ENCODE results near the gene HLX.
A peak's percentile ranks its signal among the peaks of the same experiment; 100 is the strongest.

The HLX gene

GRCh38 chr1:220888417-220888986 lies 9.3 kb downstream of the HLX start:
- peaks cover 11% of the 10 kb centered on the region for H3K79me1 ChIP-seq (replicated peaks; ENCODE audit: low read length, poor library complexity, severe bottlenecking)
- H4K91ac ChIP-seq (ENCODE audit: low read length), result no peak overlapping the region
- H2BK5ac ChIP-seq (ENCODE audit: low read depth, low read length, poor library complexity, severe bottlenecking), result no peak overlapping the region
- no peak overlapping the region for H3K9ac ChIP-seq (ENCODE audit: low read length)
- no peak overlapping the region for H3K23ac ChIP-seq (ENCODE audit: low read length in 2 of 2)
- H3K14ac ChIP-seq (ENCODE audit: low read length in 2 of 2), result no peak overlapping the region
- H3K4me2 ChIP-seq (ENCODE audit: low read length, poor library complexity, severe bottlenecking), result peak overlapping the region; percentile 72
- H3K36me3 ChIP-seq (ENCODE audit: control insufficient read depth in 1 of 2, insufficient read depth in 2 of 2, low read depth in 1 of 2, low read length in 2 of 2), result peaks cover 27 to 31% of the 10 kb centered on the region in 2 experiments
- peak overlapping the region in 1 of 2 experiments; percentile 5 for H3K18ac ChIP-seq (ENCODE audit: low read depth in 1 of 2, low read length in 2 of 2)
- H3K4me3 ChIP-seq (ENCODE audit: insufficient read depth in 1 of 2, low read depth in 1 of 2, low read length in 2 of 2), result peak overlapping the region in 1 of 2 experiments; percentile 70
- peak overlapping the region; percentile 66 for H2BK15ac ChIP-seq (ENCODE audit: low read depth, poor library complexity, severe bottlenecking)
- 71% methylated on average over 12 of the region's 14 CpGs for WGBS
- peaks cover 31% of the 10 kb centered on the region for H3K4me1 ChIP-seq (ENCODE audit: control insufficient read depth, insufficient read depth, low read depth, low read length)
- no peak overlapping the region for H3K27ac ChIP-seq (ENCODE audit: low read length, poor library complexity, severe bottlenecking)
- peaks cover 15 to 74% of the 10 kb centered on the region in 2 experiments for H3K27me3 ChIP-seq (ENCODE audit: control insufficient read depth in 1 of 2, insufficient read depth in 1 of 2, low read length in 2 of 2)
- H2AFZ ChIP-seq (ENCODE audit: low read depth, low read length), result no peak overlapping the region
- no peak overlapping the region for H2BK120ac ChIP-seq (ENCODE audit: low read depth, low read length)
- H4K8ac ChIP-seq (ENCODE audit: low read length), result no peak overlapping the region
- H2BK12ac ChIP-seq (ENCODE audit: low read length in 2 of 2), result no peak overlapping the region
- peaks cover 10% of the 10 kb centered on the region for H3K9me3 ChIP-seq (ENCODE audit: control insufficient read depth, low read length)
- H2AK5ac ChIP-seq (ENCODE audit: low read length, severe bottlenecking), result no peak overlapping the region
- no peak for DNase-seq
- H3K4ac ChIP-seq (ENCODE audit: low read depth in 1 of 2, low read length in 2 of 2), result peak overlapping the region in 1 of 2 experiments; percentile 15

GRCh38 chr1:220889333-220889732 lies 10.1 kb downstream of the HLX start:
- Histone ChIP-seq H3K27ac (ENCODE audit: low read length, poor library complexity, severe bottlenecking) (no peak overlapping the region), H2BK5ac (ENCODE audit: low read depth, low read length, poor library complexity, severe bottlenecking) (no peak overlapping the region), H3K79me1 (replicated peaks; ENCODE audit: low read length, poor library complexity, severe bottlenecking) (peaks cover 11% of the 10 kb centered on the region), H3K4ac (ENCODE audit: low read depth in 1 of 2, low read length in 2 of 2) (no peak overlapping the region), H3K9ac (ENCODE audit: low read length) (no peak overlapping the region), H2AK5ac (ENCODE audit: low read length, severe bottlenecking) (no peak overlapping the region), H3K4me2 (ENCODE audit: low read length, poor library complexity, severe bottlenecking) (no peak overlapping the region), H3K36me3 (ENCODE audit: control insufficient read depth in 1 of 2, insufficient read depth in 2 of 2, low read depth in 1 of 2, low read length in 2 of 2) (peaks cover 21 to 22% of the 10 kb centered on the region in 2 experiments), H2BK120ac (ENCODE audit: low read depth, low read length) (no peak overlapping the region), H2AFZ (ENCODE audit: low read depth, low read length) (no peak overlapping the region), H4K8ac (ENCODE audit: low read length) (no peak overlapping the region), H2BK12ac (ENCODE audit: low read length in 2 of 2) (no peak overlapping the region), H3K14ac (ENCODE audit: low read length in 2 of 2) (no peak overlapping the region), H3K18ac (ENCODE audit: low read depth in 1 of 2, low read length in 2 of 2) (peak overlapping the region in 1 of 2 experiments; percentile 26), H3K27me3 (ENCODE audit: control insufficient read depth in 1 of 2, insufficient read depth in 1 of 2, low read length in 2 of 2) (peaks cover 21 to 82% of the 10 kb centered on the region in 2 experiments), H4K91ac (ENCODE audit: low read length) (no peak overlapping the region), H2BK15ac (ENCODE audit: low read depth, poor library complexity, severe bottlenecking) (no peak overlapping the region), H3K4me3 (ENCODE audit: insufficient read depth in 1 of 2, low read depth in 1 of 2, low read length in 2 of 2) (no peak overlapping the region), H3K4me1 (ENCODE audit: control insufficient read depth, insufficient read depth, low read depth, low read length) (peaks cover 28% of the 10 kb centered on the region), H3K23ac (ENCODE audit: low read length in 2 of 2) (no peak overlapping the region), H3K9me3 (ENCODE audit: control insufficient read depth, low read length) (peaks cover 10% of the 10 kb centered on the region)
- 63% methylated on average over 2 of the region's 2 CpGs for WGBS
- DNase-seq, result no peak

DNA sequence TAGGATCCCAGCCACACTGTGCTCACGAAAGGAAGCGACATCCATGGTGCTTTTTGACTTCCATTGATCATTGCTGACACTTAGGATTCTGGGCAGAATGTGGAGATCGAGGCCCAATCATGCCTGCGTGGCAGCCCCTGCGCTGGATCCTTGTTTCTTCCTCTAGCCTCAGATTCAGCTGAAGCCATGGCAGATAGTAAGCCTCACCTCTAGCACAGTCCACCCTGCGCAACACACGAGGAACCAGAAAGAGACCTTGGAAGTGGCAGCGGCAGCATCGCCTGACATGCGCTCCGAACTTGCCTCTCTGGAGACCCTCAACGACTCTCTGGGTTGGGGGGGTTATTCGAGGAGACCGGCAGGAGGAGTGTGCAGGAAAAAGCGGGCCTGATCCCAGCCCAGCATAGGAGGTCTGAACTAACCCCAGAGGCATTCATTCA lies 10.6 kb downstream of the HLX start:
- Histone ChIP-seq H3K79me1 (replicated peaks; ENCODE audit: low read length, poor library complexity, severe bottlenecking) (peaks cover 11% of the 10 kb centered on the region), H3K9ac (ENCODE audit: low read length) (no peak overlapping the region), H3K4me2 (ENCODE audit: low read length, poor library complexity, severe bottlenecking) (no peak overlapping the region), H3K4me3 (ENCODE audit: insufficient read depth in 1 of 2, low read depth in 1 of 2, low read length in 2 of 2) (no peak overlapping the region), H2BK12ac (ENCODE audit: low read length in 2 of 2) (peak overlapping the region in 1 of 2 experiments; percentile 8), H3K36me3 (ENCODE audit: control insufficient read depth in 1 of 2, insufficient read depth in 2 of 2, low read depth in 1 of 2, low read length in 2 of 2) (peaks cover 15 to 17% of the 10 kb centered on the region in 2 experiments), H3K23ac (ENCODE audit: low read length in 2 of 2) (no peak overlapping the region), H4K91ac (ENCODE audit: low read length) (peak overlapping the region; percentile 64), H2AK5ac (ENCODE audit: low read length, severe bottlenecking) (no peak overlapping the region), H3K27ac (ENCODE audit: low read length, poor library complexity, severe bottlenecking) (no peak overlapping the region), H3K9me3 (ENCODE audit: control insufficient read depth, low read length) (peaks cover 10% of the 10 kb centered on the region), H3K4ac (ENCODE audit: low read depth in 1 of 2, low read length in 2 of 2) (no peak overlapping the region), H2BK15ac (ENCODE audit: low read depth, poor library complexity, severe bottlenecking) (no peak overlapping the region), H2BK5ac (ENCODE audit: low read depth, low read length, poor library complexity, severe bottlenecking) (no peak overlapping the region), H2BK120ac (ENCODE audit: low read depth, low read length) (no peak overlapping the region), H3K4me1 (ENCODE audit: control insufficient read depth, insufficient read depth, low read depth, low read length) (peaks cover 23% of the 10 kb centered on the region), H3K27me3 (ENCODE audit: control insufficient read depth in 1 of 2, insufficient read depth in 1 of 2, low read length in 2 of 2) (peaks cover 25 to 87% of the 10 kb centered on the region in 2 experiments), H3K14ac (ENCODE audit: low read length in 2 of 2) (no peak overlapping the region), H2AFZ (ENCODE audit: low read depth, low read length) (no peak overlapping the region), H4K8ac (ENCODE audit: low read length) (no peak overlapping the region), H3K18ac (ENCODE audit: low read depth in 1 of 2, low read length in 2 of 2) (no peak overlapping the region)
- DNase-seq, result no peak
- WGBS, result 93% methylated on average over 11 of the region's 15 CpGs

- H3K4me3 ChIP-seq (ENCODE audit: insufficient read depth in 1 of 2, low read depth in 1 of 2, low read length in 2 of 2), result no peak overlapping the region
- no peak overlapping the region for H4K8ac ChIP-seq (ENCODE audit: low read length)
- no peak overlapping the region for H3K9ac ChIP-seq (ENCODE audit: low read length)
- no peak overlapping the region for H3K14ac ChIP-seq (ENCODE audit: low read length in 2 of 2)
- H3K4me1 ChIP-seq (ENCODE audit: control insufficient read depth, insufficient read depth, low read depth, low read length), result peaks cover 17% of the 10 kb centered on the region
- peaks cover 10% of the 10 kb centered on the region for H3K79me1 ChIP-seq (replicated peaks; ENCODE audit: low read length, poor library complexity, severe bottlenecking)
- H3K23ac ChIP-seq (ENCODE audit: low read length in 2 of 2), result no peak overlapping the region
- H2BK120ac ChIP-seq (ENCODE audit: low read depth, low read length), result no peak overlapping the region
- DNase-seq, result no peak
- H4K91ac ChIP-seq (ENCODE audit: low read length), result no peak overlapping the region
- peaks cover 10% of the 10 kb centered on the region for H3K9me3 ChIP-seq (ENCODE audit: control insufficient read depth, low read length)
- no peak overlapping the region for H2BK12ac ChIP-seq (ENCODE audit: low read length in 2 of 2)
- no peak overlapping the region for H2BK15ac ChIP-seq (ENCODE audit: low read depth, poor library complexity, severe bottlenecking)
- H2BK5ac ChIP-seq (ENCODE audit: low read depth, low read length, poor library complexity, severe bottlenecking), result no peak overlapping the region
- peaks cover 8 to 10% of the 10 kb centered on the region in 2 experiments for H3K36me3 ChIP-seq (ENCODE audit: control insufficient read depth in 1 of 2, insufficient read depth in 2 of 2, low read depth in 1 of 2, low read length in 2 of 2)
- WGBS, result 96% methylated on average over 1 of the region's 1 CpG
- no peak overlapping the region for H2AK5ac ChIP-seq (ENCODE audit: low read length, severe bottlenecking)
- H3K4me2 ChIP-seq (ENCODE audit: low read length, poor library complexity, severe bottlenecking), result no peak overlapping the region
- H3K27me3 ChIP-seq (ENCODE audit: control insufficient read depth in 1 of 2, insufficient read depth in 1 of 2, low read length in 2 of 2), result peaks cover 28 to 95% of the 10 kb centered on the region in 2 experiments
- no peak overlapping the region for H2AFZ ChIP-seq (ENCODE audit: low read depth, low read length)
- H3K27ac ChIP-seq (ENCODE audit: low read length, poor library complexity, severe bottlenecking), result no peak overlapping the region
- H3K4ac ChIP-seq (ENCODE audit: low read depth in 1 of 2, low read length in 2 of 2), result no peak overlapping the region
- no peak overlapping the region for H3K18ac ChIP-seq (ENCODE audit: low read depth in 1 of 2, low read length in 2 of 2)
Measured at GRCh38 chr1:220890602-220891001, 11.4 kb downstream of the HLX start.
